GM18498 (cell line): ENCODE data around the gene C16orf96.

Source experiments
- ATAC-seq: cut with Tn5 transposase; IDR thresholded peaks from one replicate; pipeline ENCODE4 v1.9.1; 2021; ENCODE audit warnings: mild to moderate bottlenecking, moderate library complexity; ENCODE audit not compliant: unreplicated experiment

C16orf96 gene

GRCh38 chr16:4556112-4556511 lies at the start of gene C16orf96:
C16orf96 (plus strand) TSS chr16:4556340; CDS start chr16:4556490, 150 bp downstream.
- ATAC-seq, result no peak

GRCh38 chr16:4506450-4506849 lies 49.7 kb upstream of the C16orf96 start:
- ATAC-seq, result no peak

DNA sequence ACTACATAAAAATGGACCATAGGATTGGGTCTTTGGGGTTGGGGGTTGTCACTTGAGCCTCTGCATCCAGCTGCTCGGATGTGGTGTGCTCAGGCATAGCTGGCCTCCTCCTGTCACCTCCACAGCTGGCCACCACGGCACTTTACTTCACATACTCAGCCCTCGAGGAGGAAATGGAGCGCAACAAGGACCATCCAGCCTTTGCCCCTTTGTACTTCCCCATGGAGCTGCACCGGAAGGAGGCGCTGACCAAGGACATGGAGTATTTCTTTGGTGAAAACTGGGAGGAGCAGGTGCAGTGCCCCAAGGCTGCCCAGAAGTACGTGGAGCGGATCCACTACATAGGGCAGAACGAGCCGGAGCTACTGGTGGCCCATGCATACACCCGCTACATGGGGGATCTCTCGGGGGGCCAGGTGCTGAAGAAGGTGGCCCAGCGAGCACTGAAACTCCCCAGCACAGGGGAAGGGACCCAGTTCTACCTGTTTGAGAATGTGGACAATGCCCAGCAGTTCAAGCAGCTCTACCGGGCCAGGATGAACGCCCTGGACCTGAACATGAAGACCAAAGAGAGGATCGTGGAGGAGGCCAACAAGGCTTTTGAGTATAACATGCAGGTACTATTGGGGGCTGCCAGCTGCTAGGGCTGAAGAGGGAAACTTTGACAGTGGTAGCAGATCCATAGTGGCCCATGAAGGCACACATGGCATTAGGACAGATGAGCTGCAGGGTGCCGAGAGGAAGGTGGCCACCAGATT lies 48.4 kb upstream of the C16orf96 start:
- ATAC-seq, result no peak

GRCh38 chr16:4508806-4509205 lies 47.3 kb upstream of the C16orf96 start:
- no peak for ATAC-seq

DNA sequence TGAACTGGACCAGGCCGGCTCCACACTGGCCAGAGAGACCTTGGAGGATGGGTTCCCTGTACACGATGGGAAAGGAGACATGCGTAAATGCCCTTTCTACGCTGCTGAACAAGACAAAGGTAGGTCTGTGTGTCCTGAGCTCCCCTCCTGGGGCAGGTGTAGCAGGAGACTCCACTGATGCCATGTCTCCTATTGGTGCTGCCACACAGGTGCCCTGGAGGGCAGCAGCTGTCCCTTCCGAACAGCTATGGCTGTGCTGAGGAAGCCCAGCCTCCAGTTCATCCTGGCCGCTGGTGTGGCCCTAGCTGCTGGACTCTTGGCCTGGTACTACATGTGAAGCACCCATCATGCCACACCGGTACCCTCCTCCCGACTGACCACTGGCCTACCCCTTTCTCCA lies 46.7 kb upstream of the C16orf96 start:
- no peak for ATAC-seq

DNA sequence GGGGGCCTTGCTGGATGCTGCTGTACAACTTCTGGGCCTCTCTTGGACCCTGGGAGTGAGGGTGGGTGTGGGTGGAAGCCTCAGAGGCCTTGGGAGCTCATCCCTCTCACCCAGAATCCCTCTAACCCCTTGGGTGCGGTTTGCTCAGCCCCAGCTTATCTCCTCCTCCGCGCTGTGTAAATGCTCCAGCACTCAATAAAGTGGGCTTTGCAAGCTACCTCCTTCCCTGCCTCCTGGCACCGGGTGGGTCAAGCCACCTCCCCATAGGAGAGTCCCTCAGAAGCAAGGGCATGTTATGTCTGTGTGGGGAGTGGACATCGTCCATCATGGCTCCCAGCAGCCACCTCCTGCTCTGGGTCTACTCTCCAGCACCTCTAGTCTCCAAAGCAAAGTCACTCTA lies 46.0 kb upstream of the C16orf96 start:
- no peak for ATAC-seq

- ATAC-seq, result no peak
Observed at GRCh38 chr16:4510747-4511426, 45.3 kb upstream of the C16orf96 start.

GRCh38 chr16:4511441-4512082 lies 44.6 kb upstream of the C16orf96 start:
- no peak for ATAC-seq

DNA sequence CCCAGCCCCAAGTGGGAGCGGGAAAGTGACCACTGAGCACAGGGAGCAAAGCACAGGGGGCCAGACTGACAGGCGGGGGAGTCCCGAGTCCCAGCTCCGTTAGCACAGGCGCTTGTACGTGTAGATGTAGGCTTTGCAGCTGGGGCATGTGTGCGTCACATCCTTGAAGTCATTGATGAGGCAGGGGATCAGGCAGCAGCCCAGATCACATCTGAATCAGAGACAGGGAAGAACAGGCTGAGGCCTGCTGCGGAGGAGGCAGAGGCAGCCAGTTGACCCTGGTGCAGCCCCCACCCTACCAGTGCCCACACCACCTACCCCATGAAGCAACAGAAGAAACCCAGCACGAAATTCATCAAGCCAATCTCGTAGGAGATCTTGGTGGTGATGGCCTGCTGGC lies 43.7 kb upstream of the C16orf96 start:
- no peak for ATAC-seq

DNA sequence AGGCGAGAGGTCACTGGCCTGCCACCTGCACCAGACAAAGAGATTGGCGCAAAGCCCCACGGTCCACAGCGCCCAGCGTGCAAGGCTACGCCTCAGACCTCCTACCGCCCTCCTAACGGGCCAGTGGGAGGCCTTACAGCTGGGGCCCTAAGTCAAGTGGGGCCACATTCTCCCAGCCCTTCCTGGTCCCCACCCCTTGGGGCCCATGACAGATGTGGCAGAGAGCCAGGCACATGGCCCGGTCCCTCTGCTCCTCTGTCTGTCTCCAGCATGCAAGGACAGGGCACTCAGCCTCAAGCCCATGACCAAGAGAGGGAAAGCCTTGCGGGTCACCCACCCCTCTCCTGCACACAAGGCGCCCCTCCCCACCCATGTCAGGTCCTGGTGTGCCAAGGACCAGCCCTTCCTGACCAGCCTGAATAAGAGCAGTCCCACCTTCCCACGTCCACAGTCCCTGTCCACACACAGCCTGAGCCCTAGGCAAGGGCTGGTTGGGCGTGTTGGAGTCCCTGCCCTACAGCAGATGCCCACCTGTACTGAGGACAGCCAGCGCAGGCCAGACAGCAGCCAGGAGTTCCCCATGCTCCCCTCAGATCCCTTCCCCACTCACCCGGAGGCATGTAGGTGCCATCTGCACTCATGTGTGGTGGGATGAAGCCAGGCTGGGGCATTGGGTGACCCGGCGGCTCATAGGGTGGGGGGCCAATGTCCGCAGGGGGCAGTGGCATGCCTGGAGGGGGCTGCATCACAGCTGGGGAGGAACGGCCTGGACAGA lies 42.9 kb upstream of the C16orf96 start:
- no peak for ATAC-seq

DNA sequence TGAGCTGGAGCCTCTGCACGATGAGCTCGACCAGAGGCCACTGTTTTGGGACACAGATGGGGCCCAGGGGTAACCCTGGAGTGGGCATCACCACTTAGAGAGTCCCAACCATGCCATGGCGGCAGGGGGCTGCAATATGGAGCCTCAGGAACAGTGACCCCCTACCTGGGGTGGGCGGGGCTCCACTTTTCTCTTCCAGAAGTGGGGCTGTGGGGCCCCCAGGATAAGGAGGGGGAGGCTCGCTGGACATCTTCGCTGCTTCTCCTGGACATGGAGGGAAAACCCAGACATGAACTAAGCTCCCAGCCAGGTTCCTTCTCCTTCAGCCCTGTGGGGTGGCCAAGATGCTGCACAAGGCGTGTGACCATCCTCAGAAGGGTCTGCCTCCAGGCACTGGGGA lies 42.3 kb upstream of the C16orf96 start:
- no peak for ATAC-seq

DNA sequence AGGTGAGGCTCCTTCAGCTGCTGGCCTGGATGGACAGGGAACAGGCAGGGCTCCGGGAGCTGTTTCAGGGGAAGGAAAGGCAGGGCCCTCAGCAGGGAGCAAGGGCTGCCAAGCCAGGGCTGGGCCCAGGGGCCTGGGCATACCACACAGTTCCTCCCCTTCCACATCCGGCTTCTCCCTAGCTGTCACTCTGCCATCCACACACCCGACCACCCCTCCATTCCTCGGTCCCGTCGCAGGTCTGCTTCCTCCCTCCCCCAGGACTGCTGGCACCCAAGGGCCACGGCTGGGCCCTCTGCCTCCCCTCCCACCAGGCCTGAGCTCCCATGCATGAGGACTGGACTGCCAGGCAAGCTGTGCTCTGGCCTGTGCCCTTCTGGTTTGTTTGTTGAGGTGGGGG lies 41.5 kb upstream of the C16orf96 start:
- ATAC-seq, result no peak

- ATAC-seq, result no peak
Observed at GRCh38 chr16:4515611-4516233, 40.4 kb upstream of the C16orf96 start.

GRCh38 chr16:4517812-4518680 lies 38.1 kb upstream of the C16orf96 start:
- no peak for ATAC-seq

DNA sequence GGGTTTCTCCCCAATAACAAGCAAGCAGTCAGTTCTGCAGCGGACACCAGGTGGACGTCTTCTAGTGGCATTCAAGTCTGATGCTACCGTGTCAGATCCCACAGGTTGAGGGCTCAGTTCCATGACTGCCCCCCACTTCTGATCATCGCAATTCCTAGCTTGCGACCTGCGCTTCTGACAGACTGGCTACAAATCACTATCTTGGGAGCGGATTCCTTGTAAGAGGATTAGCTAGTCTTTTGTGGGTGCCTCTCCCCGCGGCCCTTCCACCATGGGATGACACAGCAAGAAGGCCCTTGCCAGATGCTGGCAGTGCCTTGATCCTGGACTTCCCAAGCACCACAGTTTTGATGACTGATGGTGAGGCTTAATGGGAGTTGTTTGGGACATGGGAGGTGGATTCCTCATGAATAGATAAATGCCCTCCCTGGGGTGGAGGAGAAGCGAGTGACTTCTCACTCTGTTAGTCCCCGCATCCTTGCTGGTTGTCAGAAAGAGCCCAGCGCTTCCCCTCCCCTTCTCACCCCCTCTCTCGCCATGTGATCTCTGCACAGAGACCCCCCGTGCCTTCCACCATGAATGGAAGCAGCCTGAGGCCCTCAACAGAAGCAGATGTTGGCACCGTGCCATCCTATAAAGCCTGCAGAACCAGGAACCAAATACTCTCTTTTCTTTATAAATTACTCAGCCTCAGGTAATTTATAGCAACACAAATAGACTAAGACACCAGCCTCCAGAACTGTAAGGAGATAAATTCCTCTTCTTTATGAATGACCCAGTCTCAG lies 36.7 kb upstream of the C16orf96 start:
- no peak for ATAC-seq

- ATAC-seq, result no peak
Observed at GRCh38 chr16:4520913-4521312, 35.2 kb upstream of the C16orf96 start.

GRCh38 chr16:4522051-4522581 lies 34.0 kb upstream of the C16orf96 start:
- ATAC-seq, result no peak

DNA sequence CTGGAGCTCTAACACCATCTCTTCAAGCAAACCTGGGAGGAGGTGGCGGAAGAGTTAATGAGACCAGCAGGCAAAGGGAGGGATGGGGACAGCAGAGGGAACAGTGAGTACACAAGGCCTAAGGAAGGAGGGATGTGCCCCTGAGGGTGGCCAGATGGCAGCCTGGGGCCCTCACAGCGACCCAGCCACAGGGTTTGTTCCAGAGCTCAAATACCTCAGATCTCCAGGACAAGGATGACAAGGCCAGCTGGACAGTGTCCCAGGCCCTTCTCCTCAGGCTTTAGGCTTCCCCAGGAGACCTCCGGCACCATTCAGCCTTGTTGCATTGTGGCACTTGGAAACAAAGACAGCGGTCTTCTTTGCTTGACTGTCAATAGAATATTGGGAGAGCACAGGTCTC lies 32.5 kb upstream of the C16orf96 start:
- ATAC-seq, result no peak

DNA sequence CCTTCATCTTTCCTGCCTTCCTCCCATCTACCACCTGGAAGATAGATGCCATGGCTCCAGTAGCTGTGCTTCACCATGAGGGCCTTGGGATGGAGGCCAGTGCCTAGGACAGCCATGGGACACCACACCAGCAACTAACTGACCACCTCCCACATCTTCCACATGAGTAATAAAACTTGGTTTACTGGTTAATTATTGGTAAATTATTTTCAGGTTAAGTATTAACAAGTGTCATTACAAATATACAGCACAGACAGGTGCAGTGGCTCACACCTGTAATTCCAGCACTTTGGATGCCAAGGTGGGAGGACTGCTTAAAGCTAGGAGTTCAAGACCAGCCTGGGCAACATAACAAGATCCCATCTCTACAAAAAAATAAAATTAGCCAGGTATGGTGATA lies 31.6 kb upstream of the C16orf96 start:
- ATAC-seq, result no peak
